GM19455 (cell line): ENCODE results near the gene GPR26.

Experiments
- ATAC-seq: cut with Tn5 transposase; IDR thresholded peaks from one replicate; pipeline ENCODE4 v1.9.1; 2021; ENCODE audit not compliant: unreplicated experiment

The GPR26 gene

GRCh38 chr10:123645615-123646014, 20.5 kb upstream of the GPR26 start:
- no peak for ATAC-seq

- ATAC-seq = no peak
These were observed 17.6 kb upstream of the GPR26 start for GRCh38 chr10:123648595-123648994.

- no peak for ATAC-seq
These were observed 16.5 kb upstream of the GPR26 start for GRCh38 chr10:123649676-123650075.

GRCh38 chr10:123651421-123652047, 14.6 kb upstream of the GPR26 start:
- ATAC-seq = no peak

- ATAC-seq = no peak
These were observed 10.4 kb upstream of the GPR26 start for GRCh38 chr10:123655751-123656150.

- ATAC-seq = no peak
These were observed 2.6 kb upstream of the GPR26 start for GRCh38 chr10:123663522-123663921.

- no peak for ATAC-seq
These were observed 466 bp upstream of the GPR26 start for GRCh38 chr10:123665491-123666286.

GRCh38 chr10:123669886-123670285, 3.7 kb downstream of the GPR26 start:
- ATAC-seq = no peak

GRCh38 chr10:123673198-123673597, 7.0 kb downstream of the GPR26 start:
- ATAC-seq = no peak

GRCh38 chr10:123674741-123675140, 8.6 kb downstream of the GPR26 start:
- no peak for ATAC-seq

GRCh38 chr10:123675811-123676210, 9.7 kb downstream of the GPR26 start:
- no peak for ATAC-seq

- no peak for ATAC-seq
These were observed 11.4 kb downstream of the GPR26 start for GRCh38 chr10:123677556-123677955.

GRCh38 chr10:123678376-123678775, 12.2 kb downstream of the GPR26 start:
- no peak for ATAC-seq

- no peak for ATAC-seq
These were observed 15.1 kb downstream of the GPR26 start for GRCh38 chr10:123681285-123681684.

- ATAC-seq = no peak
These were observed 16.3 kb downstream of the GPR26 start for GRCh38 chr10:123682477-123682876.

- no peak for ATAC-seq
These were observed 17.3 kb downstream of the GPR26 start for GRCh38 chr10:123683459-123683858.

GRCh38 chr10:123683865-123684264, 17.7 kb downstream of the GPR26 start:
- no peak for ATAC-seq

GRCh38 chr10:123685260-123685659, 19.1 kb downstream of the GPR26 start:
- no peak for ATAC-seq

- no peak for ATAC-seq
These were observed 21.6 kb downstream of the GPR26 start for GRCh38 chr10:123687758-123688157.

GRCh38 chr10:123689880-123690279, 23.7 kb downstream of the GPR26 start:
- no peak for ATAC-seq

- ATAC-seq = no peak
These were observed 37.1 kb downstream of the GPR26 start for GRCh38 chr10:123703195-123703790.

- no peak for ATAC-seq
These were observed 37.9 kb downstream of the GPR26 start for GRCh38 chr10:123704076-123704475.
